ENCODE data around the gene IER2. TPM values are rescaled to one million over a fixed set of nuclear protein-coding genes. Genes with fewer than 3 reads are reported as not detected.

Gene IER2
- 1,000 to 10,000 TPM in 1 of 3 donors, 100 to 1,000 TPM in 2; 668 to 1,112 (median 949) TPM for total RNA-seq
- total RNA-seq (2013): 138 TPM

- Mint-ChIP-seq H3K27ac (peak within 1 kb of the TSS; percentile 99), H3K27me3 (ENCODE audit: low read depth in 2 of 2) (peaks cover 0 to 3% of the 10 kb centered on the region in 2 donors), H3K9me3 (no peaks in the 10 kb centered on the region), H3K36me3 (peaks cover 20% of the 10 kb centered on the region), H3K4me1 (peaks cover 52 to 73% of the 10 kb centered on the region in 2 donors), H3K4me3 (peak within 1 kb of the TSS; percentile 99)
- H3K27me3 ChIP-seq (ENCODE audit: control insufficient read depth, insufficient read depth, low read length): no peaks in the 10 kb centered on the region
- peaks cover 36% of the 10 kb centered on the region for H3K4me1 ChIP-seq (ENCODE audit: control insufficient read depth, insufficient read depth, low read length)
- H3K27ac ChIP-seq (ENCODE audit: low read length): peak within 1 kb of the TSS; percentile 90
- intact Hi-C loops (cut with micrococcal nuclease): loop anchor here (2.0 to 10.0 kb wide), 5 partner anchors 16 to 1224 kb away; partner anchors contain the start of genes JUNB, LYL1 and ZNF564
- TF ChIP-seq CTCF (IDR thresholded peaks at IDR 0.05): peak; percentile 41
- WGBS (ENCODE audit: insufficient coverage): under 1% methylated on average over 44 of the region's 51 CpGs
- DNase-seq (peak; percentile 88 to 97), ATAC-seq (peak; percentile 50 to 74 (median 53))
- peaks cover 9% of the 10 kb centered on the region for H3K36me3 ChIP-seq (ENCODE audit: control insufficient read depth, insufficient read depth, low read length)
- peak within 1 kb of the TSS; percentile 100 for H3K4me3 ChIP-seq (ENCODE audit: low read length)
- H3K9me3 ChIP-seq (ENCODE audit: control insufficient read depth, insufficient read depth, low read length): no peaks in the 10 kb centered on the region
These were observed at the start of gene IER2, which contains the start of gene STX10 for GRCh38 chr19:13150187-13150930. Gene IER2 (plus strand): TSS chr19:13150411. CDS start chr19:13153187, 2,776 bp downstream. Gene STX10 (minus strand): TSS chr19:13150375. CDS start chr19:13150173, 202 bp downstream.

- Mint-ChIP-seq H3K36me3 (no peaks in the 10 kb centered on the region), H3K4me3 (peak overlapping the region; percentile 47), H3K4me1 (peaks cover 21 to 62% of the 10 kb centered on the region in 2 donors), H3K27ac (no peak overlapping the region), H3K27me3 (ENCODE audit: low read depth in 2 of 2) (peaks cover 4 to 14% of the 10 kb centered on the region in 2 donors), H3K9me3 (peaks cover 3% of the 10 kb centered on the region in 2 donors)
- DNase-seq: no peak
- Histone ChIP-seq H3K4me3 (ENCODE audit: low read length) (peak overlapping the region; percentile 55), H3K27me3 (ENCODE audit: control insufficient read depth, insufficient read depth, low read length) (peaks cover 20% of the 10 kb centered on the region), H3K9me3 (ENCODE audit: control insufficient read depth, insufficient read depth, low read length) (no peaks in the 10 kb centered on the region), H3K27ac (ENCODE audit: low read length) (no peak overlapping the region), H3K36me3 (ENCODE audit: control insufficient read depth, insufficient read depth, low read length) (no peaks in the 10 kb centered on the region), H3K4me1 (ENCODE audit: control insufficient read depth, insufficient read depth, low read length) (peaks cover 95% of the 10 kb centered on the region)
- ATAC-seq: no peak
- intact Hi-C loops (cut with micrococcal nuclease): loop anchor here (1.0 to 5.0 kb wide), 4 partner anchors 51 to 314 kb away; partner anchors contain the start of genes IER2 and STX10
- WGBS (ENCODE audit: insufficient coverage): 38% methylated on average over 18 of the region's 18 CpGs
- TF ChIP-seq CTCF (IDR thresholded peaks at IDR 0.05): no peak
These were observed 49.2 kb upstream of the IER2 start for GRCh38 chr19:13100841-13101589.

GRCh38 chr19:13101590-13102415 lies 48.4 kb upstream of the IER2 start:
- Histone ChIP-seq H3K36me3 (ENCODE audit: control insufficient read depth, insufficient read depth, low read length) (no peaks in the 10 kb centered on the region), H3K4me3 (ENCODE audit: low read length) (peak overlapping the region; percentile 55), H3K27me3 (ENCODE audit: control insufficient read depth, insufficient read depth, low read length) (peaks cover 16% of the 10 kb centered on the region), H3K27ac (ENCODE audit: low read length) (peak overlapping the region; percentile 47), H3K4me1 (ENCODE audit: control insufficient read depth, insufficient read depth, low read length) (peaks cover 90% of the 10 kb centered on the region), H3K9me3 (ENCODE audit: control insufficient read depth, insufficient read depth, low read length) (no peaks in the 10 kb centered on the region)
- Mint-ChIP-seq H3K36me3 (no peaks in the 10 kb centered on the region), H3K9me3 (peaks cover 3% of the 10 kb centered on the region in 2 donors), H3K4me3 (peak overlapping the region; percentile 55), H3K27me3 (ENCODE audit: low read depth in 2 of 2) (peaks cover 0 to 10% of the 10 kb centered on the region in 2 donors), H3K27ac (no peak overlapping the region), H3K4me1 (peaks cover 18 to 59% of the 10 kb centered on the region in 2 donors)
- DNase-seq (no peak), ATAC-seq (no peak)
- intact Hi-C loops (cut with micrococcal nuclease): loop anchor here (2.0 to 5.0 kb wide), 3 partner anchors 15 to 315 kb away; partner anchors contain the start of genes IER2, STX10 and TRMT1
- TF ChIP-seq CTCF (IDR thresholded peaks at IDR 0.05): no peak
- WGBS (ENCODE audit: insufficient coverage): 43% methylated on average over 7 of the region's 7 CpGs
